GM06990 (cell line): ENCODE data around the gene LRP4.

Source experiments
- DNase-seq: peaks from one replicate; pipeline ENCODE4 v3.0.0-alpha.2; 2011; ENCODE audit not compliant: insufficient read length; ENCODE audit errors: extremely low read depth
- H3K27me3 ChIP-seq: replicated peaks from 2 replicates; pipeline ENCODE4 v1.6.0; 2011; ENCODE audit warnings: low read length; ENCODE audit not compliant: control insufficient read depth, insufficient read depth
- H3K36me3 ChIP-seq: 2 replicates; pipeline ENCODE4 v1.5.1; 2011; ENCODE audit warnings: low read length; ENCODE audit not compliant: control insufficient read depth, insufficient read depth
- H3K4me3 ChIP-seq: replicated peaks from 2 replicates; pipeline ENCODE4 v1.5.1; 2011; ENCODE audit warnings: low read depth, mild to moderate bottlenecking, control low read depth, low read length
- TF ChIP-seq, protein P1 (sequence below): IDR thresholded peaks from 2 replicates; pipeline ENCODE4 v1.5.1; 2011; ENCODE audit warnings: low read length, control low read depth, mild to moderate bottlenecking, inconsistent platforms; ENCODE audit not compliant: insufficient read depth, poor library complexity, severe bottlenecking

The LRP4 gene

DNA sequence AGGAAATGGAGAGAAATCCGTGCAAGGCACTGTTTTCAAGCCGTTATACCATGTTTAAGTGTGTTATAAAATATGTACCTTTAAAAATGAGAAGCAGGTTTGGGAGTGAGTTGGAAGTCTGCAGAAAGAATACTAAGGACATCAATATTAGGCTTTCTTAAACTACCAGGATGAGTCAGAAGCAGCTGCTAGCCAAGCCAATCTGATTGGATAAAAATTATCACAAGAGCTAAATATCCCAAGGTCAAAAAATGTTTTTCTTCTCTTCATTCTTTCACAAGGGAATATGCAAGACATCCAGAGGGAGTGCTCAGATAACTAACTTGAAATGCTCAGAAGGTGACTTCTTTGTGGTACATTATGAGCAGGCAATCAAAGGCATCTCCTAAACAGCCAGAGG, 53.0 kb downstream of the LRP4 start:
- Histone ChIP-seq H3K36me3 (no peaks in the 10 kb centered on the region), H3K27me3 (no peaks in the 10 kb centered on the region), H3K4me3 (no peak overlapping the region)
- no peak for DNase-seq
- TF ChIP-seq, protein P1, sequence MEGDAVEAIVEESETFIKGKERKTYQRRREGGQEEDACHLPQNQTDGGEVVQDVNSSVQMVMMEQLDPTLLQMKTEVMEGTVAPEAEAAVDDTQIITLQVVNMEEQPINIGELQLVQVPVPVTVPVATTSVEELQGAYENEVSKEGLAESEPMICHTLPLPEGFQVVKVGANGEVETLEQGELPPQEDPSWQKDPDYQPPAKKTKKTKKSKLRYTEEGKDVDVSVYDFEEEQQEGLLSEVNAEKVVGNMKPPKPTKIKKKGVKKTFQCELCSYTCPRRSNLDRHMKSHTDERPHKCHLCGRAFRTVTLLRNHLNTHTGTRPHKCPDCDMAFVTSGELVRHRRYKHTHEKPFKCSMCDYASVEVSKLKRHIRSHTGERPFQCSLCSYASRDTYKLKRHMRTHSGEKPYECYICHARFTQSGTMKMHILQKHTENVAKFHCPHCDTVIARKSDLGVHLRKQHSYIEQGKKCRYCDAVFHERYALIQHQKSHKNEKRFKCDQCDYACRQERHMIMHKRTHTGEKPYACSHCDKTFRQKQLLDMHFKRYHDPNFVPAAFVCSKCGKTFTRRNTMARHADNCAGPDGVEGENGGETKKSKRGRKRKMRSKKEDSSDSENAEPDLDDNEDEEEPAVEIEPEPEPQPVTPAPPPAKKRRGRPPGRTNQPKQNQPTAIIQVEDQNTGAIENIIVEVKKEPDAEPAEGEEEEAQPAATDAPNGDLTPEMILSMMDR, result no peak

DNA sequence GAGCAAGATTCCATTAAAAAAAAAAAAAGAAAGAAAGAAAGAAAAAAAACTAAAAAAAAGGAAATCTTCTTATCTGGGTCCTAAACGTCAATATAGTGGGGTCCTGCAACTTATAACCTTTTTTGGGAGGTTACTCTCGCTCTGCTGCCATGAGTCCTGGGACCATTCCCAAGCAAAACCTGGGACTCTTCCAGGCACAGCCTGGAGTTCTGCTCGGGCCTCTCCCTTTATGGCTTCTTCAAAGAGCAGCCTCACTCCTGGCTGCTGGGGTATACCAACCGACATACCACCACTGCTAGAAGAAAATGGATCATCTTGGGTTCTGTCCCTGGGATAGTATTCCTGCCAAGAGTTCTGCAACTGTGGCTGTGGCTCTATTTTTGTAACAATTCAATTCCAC, 58.1 kb downstream of the LRP4 start:
- H3K36me3 ChIP-seq, result no peaks in the 10 kb centered on the region
- TF ChIP-seq, protein P1, result no peak
- DNase-seq, result no peak
- no peak overlapping the region for H3K4me3 ChIP-seq
- H3K27me3 ChIP-seq, result no peaks in the 10 kb centered on the region; the same call in 1 of the 2 replicates

DNA sequence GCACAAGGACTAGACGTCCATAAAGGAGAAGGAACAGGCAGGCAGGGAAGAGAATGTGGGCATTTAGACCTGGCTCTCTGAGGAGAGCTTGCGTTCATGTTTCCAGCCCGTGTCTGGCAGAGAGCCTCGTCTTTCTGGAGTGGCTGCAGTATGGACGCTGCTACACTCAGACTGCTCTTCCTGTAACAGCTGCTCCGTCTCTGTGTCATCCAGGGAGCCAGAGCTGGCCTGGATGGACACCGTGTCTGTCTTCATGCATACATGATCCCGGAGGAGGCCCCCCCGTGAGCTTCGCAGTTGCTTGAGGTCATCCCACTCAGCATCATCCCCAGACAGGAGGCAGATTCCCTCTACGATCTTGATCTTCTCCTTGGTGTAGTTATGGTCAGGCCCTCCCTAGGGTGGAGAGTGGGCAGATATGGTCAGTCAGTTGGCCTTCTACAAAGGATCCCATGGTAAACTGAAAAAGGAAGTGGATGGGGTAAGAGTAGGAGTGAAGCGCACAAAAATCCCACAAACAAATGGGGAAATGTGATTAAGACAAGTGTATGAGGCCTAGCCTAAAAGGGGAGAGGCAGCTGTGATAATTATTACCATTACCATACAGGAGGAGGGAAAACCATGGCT, 59.3 kb downstream of the LRP4 start:
- DNase-seq, result no peak
- no peaks in the 10 kb centered on the region; the same call in 1 of the 2 replicates for H3K27me3 ChIP-seq

DNA sequence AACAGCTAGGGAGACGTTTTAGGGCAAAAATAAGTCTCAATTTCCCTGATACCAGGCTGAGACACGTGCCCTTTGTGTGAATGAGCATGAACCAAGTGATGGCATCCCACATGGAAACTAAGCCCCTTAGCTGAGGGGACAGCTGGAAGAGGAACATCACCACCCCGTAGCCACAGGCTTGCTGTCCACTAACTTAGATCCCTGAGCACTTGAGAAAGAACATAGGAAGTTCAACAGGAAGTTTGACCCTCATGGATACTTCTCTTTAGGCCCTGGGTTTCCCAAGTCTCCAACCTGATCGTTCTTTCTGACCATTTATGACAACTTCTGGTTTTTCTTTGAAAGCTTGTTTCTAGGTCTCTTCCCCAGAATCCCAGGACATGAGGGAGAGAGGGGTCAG, 60.7 kb downstream of the LRP4 start:
- no peak for DNase-seq
- Histone ChIP-seq H3K27me3 (no peaks in the 10 kb centered on the region; the same call in 1 of the 2 replicates), H3K4me3 (no peak overlapping the region), H3K36me3 (no peaks in the 10 kb centered on the region)
- TF ChIP-seq, protein P1, result no peak

More for the DNA sequence above, 59.3 kb downstream of the LRP4 start:
- Histone ChIP-seq H3K4me3 (no peak overlapping the region), H3K36me3 (no peaks in the 10 kb centered on the region)
- TF ChIP-seq, protein P1, result no peak

DNA sequence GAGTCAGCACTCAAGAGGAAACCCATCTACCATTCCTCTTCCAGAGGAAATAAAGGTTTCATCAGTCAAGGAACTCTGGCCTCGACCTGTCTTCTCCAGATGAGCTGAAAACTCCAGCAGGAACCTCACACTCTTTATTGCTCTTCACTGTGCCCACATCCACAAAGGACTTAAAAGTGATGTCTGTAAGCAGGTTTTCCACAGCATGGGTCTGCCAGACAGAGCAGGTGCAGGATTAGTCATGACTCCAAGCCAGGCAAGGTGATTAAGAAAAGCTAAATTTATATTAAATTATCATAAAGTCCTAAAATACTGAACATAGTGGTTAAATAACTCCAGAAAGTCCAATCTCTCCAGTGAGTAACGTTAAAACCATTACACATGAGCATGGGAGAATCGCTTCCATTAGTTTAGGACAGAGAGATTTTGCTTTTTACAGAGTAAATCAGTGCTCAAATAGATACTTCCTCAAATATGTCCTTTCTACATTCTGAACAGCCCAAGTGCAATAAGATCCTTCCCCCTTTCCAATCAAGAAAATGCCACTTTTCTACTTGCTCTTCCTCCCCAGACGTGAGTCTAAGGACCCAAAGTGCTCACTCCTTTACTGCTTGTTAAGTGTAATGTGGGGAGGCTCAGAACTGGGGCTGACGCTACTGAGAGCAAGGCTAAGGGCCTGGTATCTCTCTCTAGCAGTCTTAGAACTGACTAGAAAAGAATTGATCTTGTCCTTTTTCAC, 61.6 kb downstream of the LRP4 start:
- no peak for DNase-seq
- no peak overlapping the region for H3K4me3 ChIP-seq
- H3K36me3 ChIP-seq, result no peaks in the 10 kb centered on the region
- H3K27me3 ChIP-seq, result no peaks in the 10 kb centered on the region; the same call in 1 of the 2 replicates
- TF ChIP-seq, protein P1, result no peak
